ENCODE measurements around the gene ARHGAP24. TPM values are rescaled to one million over a fixed set of nuclear protein-coding genes. Genes with fewer than 3 reads are reported as not detected.

The ARHGAP24 gene
- total RNA-seq, 1 donor from 2014 or later = 1.5 TPM

- H3K4me3 Mint-ChIP-seq = no peak overlapping the region
- no peaks in the 10 kb centered on the region for H3K9me3 Mint-ChIP-seq
- H3K36me3 Mint-ChIP-seq (ENCODE audit: low read depth) = no peaks in the 10 kb centered on the region
- no peak overlapping the region for H3K27ac Mint-ChIP-seq (ENCODE audit: unreplicated experiment)
- DNase-seq (ENCODE audit: low read depth, low spot score) = no peak
- H3K27me3 Mint-ChIP-seq (ENCODE audit: low read depth) = no peaks in the 10 kb centered on the region
- peaks cover 4% of the 10 kb centered on the region for H3K4me1 Mint-ChIP-seq
- no peak for TF ChIP-seq CTCF (conservative IDR thresholded peaks at IDR 0.05)
Observed at GRCh38 chr4:85733798-85734197, 258.8 kb downstream of the ARHGAP24 start.

GRCh38 chr4:85734424-85734831, 259.5 kb downstream of the ARHGAP24 start:
- no peak for TF ChIP-seq CTCF (conservative IDR thresholded peaks at IDR 0.05)
- DNase-seq (ENCODE audit: low read depth, low spot score) = no peak
- no peaks in the 10 kb centered on the region for H3K27me3 Mint-ChIP-seq (ENCODE audit: low read depth)
- H3K36me3 Mint-ChIP-seq (ENCODE audit: low read depth) = no peaks in the 10 kb centered on the region
- H3K9me3 Mint-ChIP-seq = no peaks in the 10 kb centered on the region
- peaks cover 4% of the 10 kb centered on the region for H3K4me1 Mint-ChIP-seq
- no peak overlapping the region for H3K4me3 Mint-ChIP-seq
- no peak overlapping the region for H3K27ac Mint-ChIP-seq (ENCODE audit: unreplicated experiment)

GRCh38 chr4:85736571-85736970, 261.6 kb downstream of the ARHGAP24 start:
- Mint-ChIP-seq H3K4me3 (no peak overlapping the region), H3K36me3 (ENCODE audit: low read depth) (no peaks in the 10 kb centered on the region), H3K4me1 (peaks cover 16% of the 10 kb centered on the region), H3K27me3 (ENCODE audit: low read depth) (no peaks in the 10 kb centered on the region), H3K9me3 (no peaks in the 10 kb centered on the region), H3K27ac (ENCODE audit: unreplicated experiment) (no peak overlapping the region)
- no peak for DNase-seq (ENCODE audit: low read depth, low spot score)
- no peak for TF ChIP-seq CTCF (conservative IDR thresholded peaks at IDR 0.05)

GRCh38 chr4:85737254-85737653, 262.3 kb downstream of the ARHGAP24 start:
- TF ChIP-seq CTCF (conservative IDR thresholded peaks at IDR 0.05) = no peak
- Mint-ChIP-seq H3K4me1 (peaks cover 14% of the 10 kb centered on the region), H3K27ac (ENCODE audit: unreplicated experiment) (no peak overlapping the region), H3K36me3 (ENCODE audit: low read depth) (no peaks in the 10 kb centered on the region), H3K4me3 (no peak overlapping the region), H3K27me3 (ENCODE audit: low read depth) (no peaks in the 10 kb centered on the region), H3K9me3 (no peaks in the 10 kb centered on the region)
- no peak for DNase-seq (ENCODE audit: low read depth, low spot score)

- Mint-ChIP-seq H3K4me3 (no peak overlapping the region), H3K9me3 (no peaks in the 10 kb centered on the region), H3K27ac (ENCODE audit: unreplicated experiment) (no peak overlapping the region), H3K27me3 (ENCODE audit: low read depth) (no peaks in the 10 kb centered on the region), H3K36me3 (ENCODE audit: low read depth) (no peaks in the 10 kb centered on the region), H3K4me1 (peaks cover 22% of the 10 kb centered on the region)
- no peak for DNase-seq (ENCODE audit: low read depth, low spot score)
- TF ChIP-seq CTCF (conservative IDR thresholded peaks at IDR 0.05) = no peak
Observed at GRCh38 chr4:85738721-85739120, 263.8 kb downstream of the ARHGAP24 start.

GRCh38 chr4:85740431-85740861, 265.5 kb downstream of the ARHGAP24 start:
- Mint-ChIP-seq H3K4me3 (no peak overlapping the region), H3K36me3 (ENCODE audit: low read depth) (no peaks in the 10 kb centered on the region), H3K27me3 (ENCODE audit: low read depth) (no peaks in the 10 kb centered on the region), H3K4me1 (peaks cover 22% of the 10 kb centered on the region), H3K9me3 (no peaks in the 10 kb centered on the region), H3K27ac (ENCODE audit: unreplicated experiment) (no peak overlapping the region)
- no peak for DNase-seq (ENCODE audit: low read depth, low spot score)
- TF ChIP-seq CTCF (conservative IDR thresholded peaks at IDR 0.05) = no peak

All from neural crest cell (in vitro differentiated cells).